Keratinocyte (primary cell): Measurements from ENCODE around the gene DAPP1. TPM values are rescaled to one million over a fixed set of nuclear protein-coding genes. Genes with fewer than 3 reads are reported as not detected.

Experiments
- DNase-seq: peaks from one replicate; pipeline ENCODE4 v3.0.0-alpha.2; 2011; ENCODE audit warnings: low read depth, missing footprints, low spot score
- FAIRE-seq: peaks from 2 replicates; lab custom pipeline; 2011; peaks lifted over from hg19 to GRCh38; lab: Jason Lieb, UNC
- H2AFZ ChIP-seq: 2 replicates; pipeline ENCODE4 v1.6.0; 2012; ENCODE audit warnings: low read length, control low read depth, inconsistent platforms; ENCODE audit not compliant: control insufficient read depth
- H3K27ac ChIP-seq: 2 replicates; pipeline ENCODE4 v1.5.1; 2011; ENCODE audit warnings: low read length; ENCODE audit not compliant: control insufficient read depth, insufficient read depth
- H3K27me3 ChIP-seq: 3 replicates; pipeline ENCODE4 v1.6.0; 2011; ENCODE audit warnings: low read length; ENCODE audit not compliant: control insufficient read depth, insufficient read depth; ENCODE audit errors: extremely low read depth
- H3K36me3 ChIP-seq, 2 experiments: 2 replicates in 1 of 2; 3 replicates in 1 of 2; pipeline ENCODE4 v1.5.1; 2011; ENCODE audit warnings: low read length in 2 of 2, mild to moderate bottlenecking in 1 of 2; ENCODE audit not compliant: control insufficient read depth in 2 of 2, insufficient read depth in 2 of 2; ENCODE audit errors: extremely low read depth in 1 of 2
- H3K4me1 ChIP-seq: 3 replicates; pipeline ENCODE4 v1.5.1; 2011; ENCODE audit warnings: low read length; ENCODE audit not compliant: control insufficient read depth, insufficient read depth; ENCODE audit errors: extremely low read depth
- H3K4me2 ChIP-seq: 3 replicates; pipeline ENCODE4 v1.6.0; 2011; ENCODE audit warnings: low read depth, low read length; ENCODE audit not compliant: control insufficient read depth, insufficient read depth; ENCODE audit errors: extremely low read depth
- H3K4me3 ChIP-seq, 3 experiments: fragments of 200-600 bp in 1 of 3; sonication (generic) in 1 of 3; 2 replicates in 2 of 3; 3 replicates in 1 of 3; pipeline ENCODE4 v1.5.1; 2011 to 2016; ENCODE audit warnings: low read length in 3 of 3, mild to moderate bottlenecking in 3 of 3, control low read depth in 2 of 3, inconsistent platforms in 1 of 3, low read depth in 1 of 3, mixed read lengths in 1 of 3, mixed run types in 1 of 3, moderate library complexity in 1 of 3; ENCODE audit not compliant: control insufficient read depth in 2 of 3, insufficient read depth in 2 of 3; ENCODE audit errors: extremely low read depth in 1 of 3
- H3K79me2 ChIP-seq: 2 replicates; pipeline ENCODE4 v1.6.0; 2012; ENCODE audit warnings: low read length; ENCODE audit not compliant: control insufficient read depth, insufficient read depth
- H3K9ac ChIP-seq: 3 replicates; pipeline ENCODE4 v1.6.0; 2011; ENCODE audit warnings: low read length; ENCODE audit not compliant: control insufficient read depth, insufficient read depth; ENCODE audit errors: extremely low read depth
- H3K9me1 ChIP-seq: 3 replicates; pipeline ENCODE4 v1.6.0; 2011; ENCODE audit warnings: low read length; ENCODE audit not compliant: control insufficient read depth, insufficient read depth; ENCODE audit errors: extremely low read depth
- H3K9me3 ChIP-seq: 2 replicates; pipeline ENCODE4 v1.5.1; 2012; ENCODE audit warnings: low read depth, low read length; ENCODE audit not compliant: control insufficient read depth
- H4K20me1 ChIP-seq: 3 replicates; pipeline ENCODE4 v1.6.0; 2011; ENCODE audit warnings: low read length; ENCODE audit not compliant: control insufficient read depth, insufficient read depth; ENCODE audit errors: extremely low read depth
- EZH2 ChIP-seq: IDR thresholded peaks from one replicate; pipeline ENCODE4 v1.6.1; 2012; ENCODE audit warnings: inconsistent platforms, mild to moderate bottlenecking, low read length, moderate library complexity
- dilution Hi-C: fragments of 300-500 bp; cut with MboI; formaldehyde crosslinking; loops from one replicate; pipeline ENCODE4 v1.7.0; 2020; ENCODE audit warnings: low sequenced_read_pairs; ENCODE audit not compliant: extremely low pct_ligation_motif_present
- polyA plus RNA-seq, 5 experiments: library from polyadenylated mRNA; depleted of rRNA in 3 of 5; stranded (reverse) in 3 of 5; stranded (forward) in 1 of 5; unstranded in 1 of 5; fragments of >200 nt; gene quantifications; 1 replicate in 1 of 5; 2 replicates in 3 of 5; 3 replicates in 1 of 5; pipeline versions ENCODE4 v1.2.1 to v1.2.3, GENCODE V29; 2011 to 2012; ENCODE audit warnings: missing spikeins in 2 of 5, low read depth in 1 of 5, low replicate concordance in 1 of 5
- TF ChIP-seq, protein P1 (sequence below), 3 experiments: IDR thresholded peaks in 1 of 3; conservative IDR thresholded peaks in 1 of 3; optimal IDR thresholded peaks in 1 of 3; 2 replicates in 2 of 3; 3 replicates in 1 of 3; pipeline versions ENCODE3 to v1.5.1; 2011; ENCODE audit warnings: low read length in 3 of 3, mild to moderate bottlenecking in 3 of 3, moderate library complexity in 2 of 3, control low read depth in 1 of 3, inconsistent platforms in 1 of 3; ENCODE audit not compliant: insufficient read depth in 2 of 3; ENCODE audit errors: extremely low read depth in 1 of 3

Gene DAPP1
- polyA plus RNA-seq, 1 donor (not counting 4 experiments of a cell fraction or from before 2014, with no cell fraction given): 80.3 TPM

DNA sequence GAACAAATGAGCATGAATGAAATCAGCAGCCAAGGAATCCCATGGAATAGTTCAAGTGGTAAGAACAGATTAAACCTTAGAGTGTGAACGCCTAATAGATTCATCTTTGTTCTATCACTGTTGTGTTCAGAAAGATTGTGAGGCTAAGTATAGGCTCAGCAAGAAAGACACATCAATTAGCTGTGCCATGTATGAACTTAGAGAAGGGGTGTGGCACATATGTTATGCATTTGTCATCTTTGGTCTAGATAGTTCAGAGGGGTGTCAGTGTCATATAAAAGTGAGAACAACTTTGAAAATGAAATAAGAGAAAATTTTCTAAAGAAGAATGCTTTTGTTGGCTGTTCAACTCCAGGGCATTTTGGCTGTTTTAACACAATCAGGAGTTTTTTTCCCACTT is 9.4 kb downstream of the DAPP1 start:
- no peak overlapping the region for H2AFZ ChIP-seq
- H3K4me2 ChIP-seq: peak overlapping the region; percentile 66
- dilution Hi-C loops: no loop called here
- TF ChIP-seq, protein P1, sequence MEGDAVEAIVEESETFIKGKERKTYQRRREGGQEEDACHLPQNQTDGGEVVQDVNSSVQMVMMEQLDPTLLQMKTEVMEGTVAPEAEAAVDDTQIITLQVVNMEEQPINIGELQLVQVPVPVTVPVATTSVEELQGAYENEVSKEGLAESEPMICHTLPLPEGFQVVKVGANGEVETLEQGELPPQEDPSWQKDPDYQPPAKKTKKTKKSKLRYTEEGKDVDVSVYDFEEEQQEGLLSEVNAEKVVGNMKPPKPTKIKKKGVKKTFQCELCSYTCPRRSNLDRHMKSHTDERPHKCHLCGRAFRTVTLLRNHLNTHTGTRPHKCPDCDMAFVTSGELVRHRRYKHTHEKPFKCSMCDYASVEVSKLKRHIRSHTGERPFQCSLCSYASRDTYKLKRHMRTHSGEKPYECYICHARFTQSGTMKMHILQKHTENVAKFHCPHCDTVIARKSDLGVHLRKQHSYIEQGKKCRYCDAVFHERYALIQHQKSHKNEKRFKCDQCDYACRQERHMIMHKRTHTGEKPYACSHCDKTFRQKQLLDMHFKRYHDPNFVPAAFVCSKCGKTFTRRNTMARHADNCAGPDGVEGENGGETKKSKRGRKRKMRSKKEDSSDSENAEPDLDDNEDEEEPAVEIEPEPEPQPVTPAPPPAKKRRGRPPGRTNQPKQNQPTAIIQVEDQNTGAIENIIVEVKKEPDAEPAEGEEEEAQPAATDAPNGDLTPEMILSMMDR (optimal IDR thresholded peaks at IDR 0.05 in 1 of 3, IDR thresholded peaks at IDR 0.05 in 1 of 3, conservative IDR thresholded peaks at IDR 0.05 in 1 of 3; ENCODE audit: extremely low read depth in 1 of 3, insufficient read depth in 2 of 3, low read length in 3 of 3): no peak
- no peak for TF ChIP-seq EZH2
- H3K4me1 ChIP-seq: peaks cover 39% of the 10 kb centered on the region
- FAIRE-seq (peak; percentile 86), DNase-seq (no peak)
- H3K27me3 ChIP-seq: no peaks in the 10 kb centered on the region
- peaks cover 84% of the 10 kb centered on the region for H3K79me2 ChIP-seq
- no peak overlapping the region for H3K4me3 ChIP-seq
- no peaks in the 10 kb centered on the region for H3K9me3 ChIP-seq
- peaks cover 0 to 13% of the 10 kb centered on the region in 2 experiments for H3K36me3 ChIP-seq
- H4K20me1 ChIP-seq: no peaks in the 10 kb centered on the region
- H3K9ac ChIP-seq: no peak overlapping the region
- peak overlapping the region; percentile 45 for H3K27ac ChIP-seq
- no peaks in the 10 kb centered on the region for H3K9me1 ChIP-seq

DNA sequence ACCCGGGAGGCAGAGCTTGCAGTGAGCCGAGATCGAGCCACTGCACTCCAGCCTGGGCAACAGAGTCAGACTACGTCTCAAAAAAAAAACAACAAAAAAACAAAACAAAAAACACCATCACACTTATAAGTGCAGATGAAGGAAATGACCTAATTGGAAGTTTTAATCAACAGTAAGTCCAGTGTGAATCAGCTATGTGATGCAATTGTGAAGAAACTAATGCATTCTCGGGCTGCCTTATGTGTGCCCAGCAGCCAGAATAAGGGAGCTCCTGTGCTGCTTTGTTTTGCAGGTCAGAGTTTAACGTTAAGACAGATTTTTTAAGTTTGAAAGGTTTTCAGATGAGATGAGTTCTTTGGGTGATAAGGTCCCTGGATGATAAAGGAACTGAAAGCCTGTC is 10.8 kb downstream of the DAPP1 start:
- dilution Hi-C loops: no loop called here

More for the DNA sequence above, 10.8 kb downstream of the DAPP1 start:
- H3K9ac ChIP-seq: peak overlapping the region; percentile 55
- H3K4me3 ChIP-seq: peak overlapping the region in 2 of 3 experiments; percentile 13 to 34
- peaks cover 3% of the 10 kb centered on the region for H4K20me1 ChIP-seq
- peaks cover 45% of the 10 kb centered on the region for H3K4me1 ChIP-seq
- FAIRE-seq (no peak), DNase-seq (no peak)
- H3K36me3 ChIP-seq: peaks cover 0 to 10% of the 10 kb centered on the region in 2 experiments
- H3K4me2 ChIP-seq: peak overlapping the region; percentile 73
- H3K9me3 ChIP-seq: no peaks in the 10 kb centered on the region
- no peaks in the 10 kb centered on the region for H3K27me3 ChIP-seq
- TF ChIP-seq, protein P1 (optimal IDR thresholded peaks at IDR 0.05 in 1 of 3, IDR thresholded peaks at IDR 0.05 in 1 of 3, conservative IDR thresholded peaks at IDR 0.05 in 1 of 3; ENCODE audit: extremely low read depth in 1 of 3, insufficient read depth in 2 of 3, low read length in 3 of 3): no peak
- TF ChIP-seq EZH2: no peak
- H3K27ac ChIP-seq: peak overlapping the region; percentile 94
- peaks cover 3% of the 10 kb centered on the region for H3K9me1 ChIP-seq
- H2AFZ ChIP-seq: no peak overlapping the region
- peaks cover 84% of the 10 kb centered on the region for H3K79me2 ChIP-seq
